Ascending aorta (tissue), 2 donors: ENCODE measurements around the gene G6PC3. TPM values are rescaled to one million over a fixed set of nuclear protein-coding genes. Genes with fewer than 3 reads are reported as not detected.

Experiments
- DNase-seq, 2 donors: peaks; one replicate each; pipeline ENCODE4 v3.0.0-alpha.2; 2019; ENCODE audit warnings: low spot score in 2 of 2
- H3K27ac ChIP-seq, 2 donors: fragments of 200-600 bp; sonication (generic); one replicate each; pipeline ENCODE4 v1.5.1; 2016 to 2017; ENCODE audit warnings: mild to moderate bottlenecking in 1 of 2
- H3K27me3 ChIP-seq: fragments of 200-600 bp; sonication (generic); one replicate; pipeline ENCODE4 v1.5.1; 2017
- H3K36me3 ChIP-seq, 2 donors: fragments of 200-600 bp; sonication (generic); one replicate each; pipeline ENCODE4 v1.5.1; 2016
- H3K4me1 ChIP-seq, 2 donors: fragments of 200-600 bp; sonication (generic); one replicate each; pipeline ENCODE4 v1.5.1; 2016 to 2017; ENCODE audit warnings: mild to moderate bottlenecking in 1 of 2
- H3K4me3 ChIP-seq, 2 donors: fragments of 200-600 bp; sonication (generic); one replicate each; pipeline ENCODE4 v1.5.1; 2016 to 2017; ENCODE audit warnings: mild to moderate bottlenecking in 1 of 2
- H3K9me3 ChIP-seq, 2 donors: fragments of 200-600 bp; sonication (generic); one replicate each; pipeline ENCODE4 v1.5.1; 2016
- CTCF ChIP-seq, 3 experiments: fragments of 200-600 bp in 2 of 3; fragments of 450-650 bp in 1 of 3; sonication (generic) in 2 of 3; IDR thresholded peaks; one replicate each; pipeline ENCODE4 v1.5.1; 2016 to 2019; ENCODE audit warnings: antibody characterized with exemption in 3 of 3, mild to moderate bottlenecking in 1 of 3, moderate library complexity in 1 of 3
- intact Hi-C: fragments of 100-400 bp; cut with DNase I; formaldehyde crosslinking; loops from one replicate; pipeline ENCODE4 v1.15.1; 2023
- total RNA-seq: library from RNA; depleted of rRNA; stranded (reverse); fragments of >200 nt; gene quantifications from one replicate; pipeline ENCODE4 v1.1.0, GENCODE V29; 2016

G6PC3 gene
- total RNA-seq, 1 donor from 2014 or later: 111 TPM

- Histone ChIP-seq H3K9me3 (no peaks in the 10 kb centered on the region), H3K27ac (peak overlapping the region; percentile 81 to 95), H3K27me3 (no peaks in the 10 kb centered on the region), H3K4me1 (peaks cover 34 to 84% of the 10 kb centered on the region in 2 donors), H3K36me3 (peaks cover 12 to 16% of the 10 kb centered on the region in 2 donors), H3K4me3 (peak overlapping the region; percentile 45 to 68)
- intact Hi-C loops: loop anchor here (2.0 kb wide), 1 partner anchor 78 kb away; the partner anchor contains the start of gene TMUB2
- no peak for DNase-seq
- no peak for TF ChIP-seq CTCF (IDR thresholded peaks at IDR 0.05)
Observed at GRCh38 chr17:44109312-44109630, 38.7 kb downstream of the G6PC3 start.

- peak overlapping the region; percentile 81 to 95 for H3K27ac ChIP-seq
- H3K36me3 ChIP-seq: peaks cover 8 to 17% of the 10 kb centered on the region in 2 donors
- intact Hi-C loops: loop anchor here (2.0 kb wide), 1 partner anchor 29 kb away; no protein-coding TSS in a partner anchor
Observed at GRCh38 chr17:44110011-44110686, 39.6 kb downstream of the G6PC3 start.

GRCh38 chr17:44110823-44111633 is 40.5 kb downstream of the G6PC3 start:
- TF ChIP-seq CTCF (IDR thresholded peaks at IDR 0.05): no peak
- Histone ChIP-seq H3K9me3 (no peaks in the 10 kb centered on the region), H3K27me3 (no peaks in the 10 kb centered on the region), H3K36me3 (peaks cover 9 to 26% of the 10 kb centered on the region in 2 donors), H3K4me1 (peaks cover 32 to 72% of the 10 kb centered on the region in 2 donors), H3K27ac (peak overlapping the region; percentile 81 to 95), H3K4me3 (peak overlapping the region; percentile 45 to 68)
- DNase-seq: peak; percentile 92 to 99
- intact Hi-C loops: loop anchor here (1.0 to 2.0 kb wide), 2 partner anchors 28 to 41 kb away; partner anchors contain the start of gene G6PC3

More at GRCh38 chr17:44110011-44110686, 39.6 kb downstream of the G6PC3 start:
- Histone ChIP-seq H3K27me3 (no peaks in the 10 kb centered on the region), H3K4me1 (peaks cover 32 to 80% of the 10 kb centered on the region in 2 donors), H3K4me3 (peak overlapping the region; percentile 45 to 68), H3K9me3 (no peaks in the 10 kb centered on the region)
- TF ChIP-seq CTCF (IDR thresholded peaks at IDR 0.05): no peak
- DNase-seq: no peak

GRCh38 chr17:44111777-44112176 is 41.2 kb downstream of the G6PC3 start:
- Histone ChIP-seq H3K9me3 (no peaks in the 10 kb centered on the region), H3K27me3 (no peaks in the 10 kb centered on the region), H3K4me3 (peak overlapping the region in 1 of 2 donors; percentile 68), H3K4me1 (peaks cover 32 to 66% of the 10 kb centered on the region in 2 donors), H3K36me3 (peaks cover 17 to 33% of the 10 kb centered on the region in 2 donors), H3K27ac (peak overlapping the region; percentile 81 to 95)
- intact Hi-C loops: loop anchor here (1.0 to 2.0 kb wide), 2 partner anchors 27 to 41 kb away; partner anchors contain the start of gene G6PC3
- no peak for TF ChIP-seq CTCF (IDR thresholded peaks at IDR 0.05)
- no peak for DNase-seq

GRCh38 chr17:44112284-44113280 is 42.0 kb downstream of the G6PC3 start:
- intact Hi-C loops: no loop called here
- peaks cover 24 to 41% of the 10 kb centered on the region in 2 donors for H3K36me3 ChIP-seq
- H3K27ac ChIP-seq: peak overlapping the region; percentile 81 to 95
- no peaks in the 10 kb centered on the region for H3K9me3 ChIP-seq
- H3K4me1 ChIP-seq: peaks cover 24 to 58% of the 10 kb centered on the region in 2 donors
- TF ChIP-seq CTCF (IDR thresholded peaks at IDR 0.05): no peak
- no peaks in the 10 kb centered on the region for H3K27me3 ChIP-seq
- DNase-seq: peak in 1 of 2 donors; percentile 33
- H3K4me3 ChIP-seq: no peak overlapping the region
